PC-9 (cell line): Measurements from ENCODE around the gene HSPA1L.

Experiments
- EZH2 ChIP-seq: fragments of 200-600 bp; sonication (generic); IDR thresholded peaks from 2 replicates; pipeline ENCODE4 v1.8.0; 2017; ENCODE audit warnings: antibody characterized with exemption, low read depth
- TF ChIP-seq, protein P1 (sequence below): fragments of 200-600 bp; sonication (generic); conservative IDR thresholded peaks from 2 replicates; pipeline ENCODE4 v1.6.1; 2017; ENCODE audit warnings: mixed run types, antibody characterized with exemption, mild to moderate bottlenecking, moderate library complexity

DNA sequence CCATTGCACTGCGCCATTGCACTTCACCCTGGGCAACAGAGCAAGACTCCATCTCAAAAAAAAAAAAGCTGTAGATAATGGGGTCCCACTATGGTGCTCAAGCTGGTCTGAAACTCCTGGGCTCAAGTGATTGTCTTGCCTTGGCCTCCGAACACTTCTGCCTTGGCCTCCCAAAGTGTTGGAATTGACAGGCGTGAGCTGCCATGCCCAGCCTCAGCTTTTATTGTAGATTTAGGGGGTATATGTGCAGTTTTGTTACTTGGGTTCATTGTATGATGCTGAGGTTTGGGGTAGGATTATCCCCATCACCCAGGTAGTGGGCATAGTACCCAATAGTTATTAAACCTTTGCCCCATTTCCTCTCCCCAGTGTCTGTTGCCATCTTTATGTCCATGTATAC is 23.9 kb upstream of the HSPA1L start:
- TF ChIP-seq, protein P1, sequence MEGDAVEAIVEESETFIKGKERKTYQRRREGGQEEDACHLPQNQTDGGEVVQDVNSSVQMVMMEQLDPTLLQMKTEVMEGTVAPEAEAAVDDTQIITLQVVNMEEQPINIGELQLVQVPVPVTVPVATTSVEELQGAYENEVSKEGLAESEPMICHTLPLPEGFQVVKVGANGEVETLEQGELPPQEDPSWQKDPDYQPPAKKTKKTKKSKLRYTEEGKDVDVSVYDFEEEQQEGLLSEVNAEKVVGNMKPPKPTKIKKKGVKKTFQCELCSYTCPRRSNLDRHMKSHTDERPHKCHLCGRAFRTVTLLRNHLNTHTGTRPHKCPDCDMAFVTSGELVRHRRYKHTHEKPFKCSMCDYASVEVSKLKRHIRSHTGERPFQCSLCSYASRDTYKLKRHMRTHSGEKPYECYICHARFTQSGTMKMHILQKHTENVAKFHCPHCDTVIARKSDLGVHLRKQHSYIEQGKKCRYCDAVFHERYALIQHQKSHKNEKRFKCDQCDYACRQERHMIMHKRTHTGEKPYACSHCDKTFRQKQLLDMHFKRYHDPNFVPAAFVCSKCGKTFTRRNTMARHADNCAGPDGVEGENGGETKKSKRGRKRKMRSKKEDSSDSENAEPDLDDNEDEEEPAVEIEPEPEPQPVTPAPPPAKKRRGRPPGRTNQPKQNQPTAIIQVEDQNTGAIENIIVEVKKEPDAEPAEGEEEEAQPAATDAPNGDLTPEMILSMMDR: no peak
- TF ChIP-seq EZH2: no peak
